22Rv1 (cell line): Measurements from ENCODE around the gene TBC1D5.

Source experiments
- CTCF ChIP-seq: fragments of 450-650 bp; IDR thresholded peaks from 2 replicates; pipeline ENCODE4 v1.5.1; 2017; ENCODE audit warnings: mild to moderate bottlenecking
- ZFX ChIP-seq: fragments of 450-650 bp; IDR thresholded peaks from 2 replicates; pipeline ENCODE4 v1.6.1; 2017; ENCODE audit warnings: antibody characterized with exemption, borderline replicate concordance

GRCh38 chr3:17372362-17373210, 369.8 kb downstream of the TBC1D5 start:
- TF ChIP-seq CTCF (no peak), ZFX (no peak)
